H7 (cell line): Measurements from ENCODE around the gene BPHL. TPM values are rescaled to one million over a fixed set of nuclear protein-coding genes. Genes with fewer than 3 reads are reported as not detected.
"Not testable (repeated sequence)": the region's sequence is repeated elsewhere in the genome, so short reads cannot be mapped to it uniquely, and the experiment has no call there.

Experiments used
- DNase-seq: peaks from one replicate; pipeline ENCODE4 v3.0.0; 2012
- H3K27me3 ChIP-seq: 2 replicates; pipeline ENCODE4 v1.6.0; 2011; ENCODE audit warnings: mild to moderate bottlenecking, low read length; ENCODE audit not compliant: control insufficient read depth, insufficient read depth
- H3K36me3 ChIP-seq: replicated peaks from 2 replicates; pipeline ENCODE4 v1.5.1; 2011; ENCODE audit warnings: low read length; ENCODE audit not compliant: control insufficient read depth, insufficient read depth
- H3K4me3 ChIP-seq: 2 replicates; pipeline ENCODE4 v1.5.1; 2011; ENCODE audit warnings: low read depth, mild to moderate bottlenecking, control low read depth, low read length, moderate library complexity; ENCODE audit not compliant: insufficient read depth
- total RNA-seq: library from RNA; depleted of rRNA; stranded (reverse); fragments of >200 nt; shearing (Covaris generic); gene quantifications from 2 replicates; pipeline ENCODE4 v1.2.3, GENCODE V29; 2014; rRNA removed

BPHL gene
- total RNA-seq, result 30.7 and 38.1 TPM in 2 replicates

DNA sequence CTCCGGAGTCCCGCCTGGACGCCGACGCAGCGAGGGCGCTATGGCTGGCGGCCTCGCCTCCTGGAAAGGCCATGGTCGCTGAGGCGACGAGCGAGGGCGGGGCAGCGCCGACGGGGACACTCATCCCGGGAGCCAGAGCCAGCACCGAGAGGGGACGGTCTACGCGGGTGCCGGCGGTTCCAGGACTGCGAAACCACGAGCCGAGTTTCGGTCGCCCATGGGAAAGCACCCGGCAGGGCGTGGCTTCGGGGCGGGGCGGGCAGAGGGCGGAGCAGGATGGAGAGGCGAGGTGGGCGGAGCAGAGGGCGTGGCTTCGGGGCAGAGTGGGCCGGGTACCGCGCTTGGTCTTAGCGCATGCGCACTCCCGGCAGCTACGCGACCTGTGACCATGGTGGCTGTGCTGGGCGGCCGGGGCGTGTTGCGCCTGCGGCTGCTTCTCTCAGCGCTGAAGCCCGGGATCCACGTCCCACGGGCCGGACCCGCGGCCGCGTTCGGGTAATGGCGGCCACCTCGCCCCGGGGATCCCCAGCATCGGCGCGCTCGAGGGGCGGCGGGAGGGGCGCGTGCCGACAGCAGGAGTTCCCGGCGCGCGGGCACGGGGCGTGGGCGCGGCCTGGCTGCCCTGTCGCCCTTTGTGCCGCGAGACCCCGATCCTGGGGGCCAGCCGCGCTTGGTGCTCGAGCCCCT, at the start of gene BPHL:
BPHL (plus strand) TSS at position 359 of the 687 bp plus-strand sequence; CDS start at position 389, 30 bp downstream.
- peak; percentile 100 for DNase-seq
- no peaks in the 10 kb centered on the region; the same call in 1 of the 2 replicates for H3K36me3 ChIP-seq
- no peaks in the 10 kb centered on the region for H3K27me3 ChIP-seq

DNA sequence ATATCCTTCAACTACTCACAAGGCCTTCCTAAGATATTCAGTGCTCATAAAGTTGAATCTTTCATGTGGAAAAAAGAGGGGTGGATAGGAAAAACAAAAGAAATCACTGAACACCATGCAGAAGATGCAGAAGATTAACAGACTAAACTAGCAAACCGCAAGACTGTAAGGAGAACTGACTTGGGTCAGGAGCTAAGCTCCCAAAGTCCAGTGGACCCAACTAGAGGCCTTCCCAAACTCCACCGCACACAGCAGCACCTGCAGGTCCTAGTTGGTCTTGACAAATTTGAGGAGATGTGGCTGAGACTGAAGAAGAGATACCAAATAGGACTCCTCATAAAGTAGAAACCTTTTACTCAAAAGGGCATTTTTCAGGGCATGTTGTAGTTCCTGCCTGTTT, 46.9 kb upstream of the BPHL start:
- Histone ChIP-seq H3K27me3 (no peaks in the 10 kb centered on the region), H3K36me3 (no peaks in the 10 kb centered on the region), H3K4me3 (no peak overlapping the region)
- no peak for DNase-seq

More for the DNA sequence above, at the start of gene BPHL:
- peak within 1 kb of the TSS; percentile 79 for H3K4me3 ChIP-seq

DNA sequence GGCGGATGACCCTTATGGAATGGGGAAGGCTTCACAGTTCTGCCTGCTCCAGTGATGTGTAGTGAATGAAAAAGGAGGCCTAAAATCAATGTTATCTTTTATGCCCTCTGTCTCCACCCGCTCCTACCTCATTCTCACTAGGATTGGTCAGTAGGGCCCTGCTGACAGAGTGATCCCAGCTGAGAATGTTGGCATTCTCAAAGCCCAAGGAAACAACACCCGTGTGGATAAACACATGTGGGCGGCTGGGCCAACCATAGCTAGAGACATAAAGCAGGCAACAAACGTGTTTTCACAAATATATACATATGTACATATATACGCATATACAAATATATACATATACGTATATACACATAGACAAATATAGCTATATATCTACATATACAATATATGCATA, 45.7 kb upstream of the BPHL start:
- no peak for DNase-seq
- no peak overlapping the region for H3K4me3 ChIP-seq
- H3K36me3 ChIP-seq, result peaks cover 1% of the 10 kb centered on the region; the same call in 1 of the 2 replicates
- H3K27me3 ChIP-seq, result no peaks in the 10 kb centered on the region

GRCh38 chr6:3073382-3073781, 45.1 kb upstream of the BPHL start:
- no peak for DNase-seq
- peaks cover 5% of the 10 kb centered on the region for H3K36me3 ChIP-seq
- H3K4me3 ChIP-seq, result no peak overlapping the region
- H3K27me3 ChIP-seq, result no peaks in the 10 kb centered on the region

- DNase-seq, result peak; percentile 42
- peaks cover 12% of the 10 kb centered on the region for H3K36me3 ChIP-seq
- H3K27me3 ChIP-seq, result no peaks in the 10 kb centered on the region
- H3K4me3 ChIP-seq, result no peak overlapping the region
Measured at GRCh38 chr6:3075772-3076113, 42.8 kb upstream of the BPHL start.

DNA sequence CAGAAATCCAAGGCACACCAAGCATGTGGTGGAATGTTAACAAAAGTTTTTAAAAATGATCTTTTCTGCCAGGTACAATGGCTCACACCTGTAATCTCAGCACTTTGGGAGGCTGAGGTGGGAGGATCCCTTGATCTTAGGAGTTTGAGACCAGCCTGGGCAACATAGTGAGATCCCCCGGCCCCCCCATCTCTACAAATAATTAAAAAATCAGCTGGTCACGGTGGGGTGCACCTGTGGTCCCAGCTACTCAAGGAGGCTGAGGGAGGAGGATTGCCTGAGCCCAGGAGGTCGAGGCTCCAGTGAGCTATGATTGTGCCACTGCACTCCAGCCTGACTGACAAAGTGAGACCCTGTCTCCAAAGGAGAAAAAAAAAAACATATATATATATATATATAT, 42.2 kb upstream of the BPHL start:
- no peak overlapping the region for H3K4me3 ChIP-seq
- H3K27me3 ChIP-seq, result no peaks in the 10 kb centered on the region
- peaks cover 14% of the 10 kb centered on the region for H3K36me3 ChIP-seq
- DNase-seq, result no peak

- Histone ChIP-seq H3K36me3 (peaks cover 14% of the 10 kb centered on the region), H3K27me3 (no peaks in the 10 kb centered on the region)
Measured at GRCh38 chr6:3077430-3077829, 41.1 kb upstream of the BPHL start.

GRCh38 chr6:3078952-3079351, 39.6 kb upstream of the BPHL start:
- not testable (repeated sequence) for DNase-seq, H3K27me3 ChIP-seq, H3K4me3 ChIP-seq
- H3K36me3 ChIP-seq, result peaks cover 25% of the 10 kb centered on the region

More at GRCh38 chr6:3077430-3077829, 41.1 kb upstream of the BPHL start:
- H3K4me3 ChIP-seq, result no peak overlapping the region
- no peak for DNase-seq

DNA sequence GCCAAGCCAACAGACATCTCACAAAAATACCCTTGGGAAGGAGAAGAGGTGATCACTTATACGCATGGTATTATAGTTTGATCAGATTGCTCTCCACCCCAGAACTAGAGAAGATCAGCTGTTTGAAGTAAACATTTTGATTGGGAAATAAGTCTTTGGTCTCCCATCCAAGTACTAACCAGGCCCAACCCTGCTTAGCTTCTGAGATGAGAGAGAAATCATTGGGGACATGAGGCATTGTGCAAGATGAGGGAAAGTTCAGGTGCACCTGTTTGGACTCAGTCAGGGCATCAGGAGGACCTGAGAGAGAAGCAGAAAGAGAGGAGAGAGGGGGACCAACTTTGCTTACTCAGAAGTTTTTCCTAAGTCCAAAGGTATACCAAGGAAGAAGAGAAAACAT, 38.8 kb upstream of the BPHL start:
- Histone ChIP-seq H3K36me3 (peaks cover 27% of the 10 kb centered on the region), H3K4me3 (no peak overlapping the region), H3K27me3 (no peaks in the 10 kb centered on the region)
- no peak for DNase-seq

DNA sequence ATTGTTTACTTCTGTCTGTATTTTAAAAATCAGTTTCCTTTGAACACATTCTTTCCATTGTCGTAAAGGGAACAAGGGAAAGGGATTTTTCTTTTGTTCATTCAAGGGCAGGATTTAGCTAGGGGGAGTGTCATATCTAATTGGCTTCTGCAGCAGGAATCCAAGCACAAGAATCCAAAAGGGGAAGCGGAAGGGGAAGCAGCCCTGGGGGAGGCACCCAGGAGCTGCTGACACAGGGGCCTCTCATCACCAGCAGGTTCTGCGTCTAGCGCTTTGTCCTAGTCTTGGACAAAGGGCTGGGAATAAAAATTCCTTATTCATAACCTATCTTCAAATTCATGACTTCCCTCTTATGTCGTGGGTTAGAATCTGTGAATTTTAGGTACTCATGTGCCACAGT, 36.6 kb upstream of the BPHL start:
- Histone ChIP-seq H3K4me3 (no peak overlapping the region), H3K36me3 (peaks cover 35% of the 10 kb centered on the region), H3K27me3 (no peaks in the 10 kb centered on the region)
- DNase-seq, result peak; percentile 37

DNA sequence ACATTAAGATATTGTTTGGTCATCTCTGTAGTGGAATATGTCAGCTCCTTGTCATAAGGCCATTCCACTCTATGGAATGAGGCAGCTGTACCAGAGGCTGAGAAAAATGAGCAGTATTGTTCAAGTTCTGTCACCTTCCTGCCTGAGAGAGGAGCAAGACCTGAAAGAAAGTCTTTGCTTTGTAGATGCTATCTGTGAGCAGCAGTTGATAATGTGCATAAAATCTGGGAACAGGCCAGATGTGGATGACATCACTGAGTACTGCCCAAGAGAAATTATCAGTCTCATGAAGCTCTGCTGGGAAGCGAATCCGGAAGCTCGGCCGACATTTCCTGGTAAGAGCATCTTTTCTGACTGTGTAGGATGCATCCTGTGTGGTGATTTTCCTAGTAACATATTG, 33.4 kb upstream of the BPHL start:
- no peak overlapping the region for H3K4me3 ChIP-seq
- H3K27me3 ChIP-seq, result no peaks in the 10 kb centered on the region
- DNase-seq, result no peak
- H3K36me3 ChIP-seq, result peaks cover 43% of the 10 kb centered on the region

GRCh38 chr6:3086282-3086946, 32.1 kb upstream of the BPHL start:
- DNase-seq, result no peak
- peaks cover 44% of the 10 kb centered on the region for H3K36me3 ChIP-seq
- H3K27me3 ChIP-seq, result no peaks in the 10 kb centered on the region
- no peak overlapping the region for H3K4me3 ChIP-seq

DNA sequence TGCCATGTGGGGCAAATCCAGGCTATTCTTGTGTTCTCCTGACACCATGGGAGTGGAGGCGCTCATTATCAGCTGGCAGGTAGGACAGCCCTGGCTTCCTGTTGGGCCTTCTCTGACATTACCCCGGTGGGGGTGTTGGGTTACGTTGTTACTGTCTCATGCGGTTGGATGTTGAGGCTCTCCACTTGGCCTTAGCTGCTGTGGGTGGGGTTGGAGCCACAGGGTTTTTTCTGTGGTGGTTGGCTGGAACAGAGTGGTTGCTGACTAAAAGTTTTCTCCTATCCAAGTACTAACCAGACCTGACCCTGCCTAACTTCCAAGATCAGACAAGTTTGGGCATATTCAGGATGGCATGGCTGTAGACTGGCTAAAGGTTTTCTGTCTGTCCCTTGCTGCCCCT, 30.1 kb upstream of the BPHL start:
- Histone ChIP-seq H3K4me3 (no peak overlapping the region), H3K36me3 (peaks cover 36% of the 10 kb centered on the region), H3K27me3 (no peaks in the 10 kb centered on the region)
- DNase-seq, result no peak

DNA sequence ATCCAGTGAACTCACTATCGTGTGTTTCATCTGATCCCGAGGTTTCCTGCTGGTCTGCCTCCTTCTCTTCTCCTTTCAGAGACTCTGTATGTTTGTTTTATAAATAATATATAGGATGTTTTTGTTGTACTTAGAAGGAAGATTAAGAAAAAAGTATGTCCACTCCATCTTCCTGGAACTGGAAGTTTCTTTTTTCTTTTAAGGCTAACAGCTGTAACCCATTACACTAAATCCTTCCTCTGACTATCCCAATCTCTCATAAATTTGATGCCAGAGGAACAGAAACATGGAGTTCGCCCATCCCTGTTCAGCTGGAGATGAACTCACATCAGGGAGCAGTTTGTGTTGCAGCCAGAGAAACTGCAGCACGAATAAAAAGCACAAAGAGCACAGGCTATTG, 29.5 kb upstream of the BPHL start:
- Histone ChIP-seq H3K27me3 (no peaks in the 10 kb centered on the region), H3K4me3 (no peak overlapping the region), H3K36me3 (peaks cover 32% of the 10 kb centered on the region)
- DNase-seq, result no peak

DNA sequence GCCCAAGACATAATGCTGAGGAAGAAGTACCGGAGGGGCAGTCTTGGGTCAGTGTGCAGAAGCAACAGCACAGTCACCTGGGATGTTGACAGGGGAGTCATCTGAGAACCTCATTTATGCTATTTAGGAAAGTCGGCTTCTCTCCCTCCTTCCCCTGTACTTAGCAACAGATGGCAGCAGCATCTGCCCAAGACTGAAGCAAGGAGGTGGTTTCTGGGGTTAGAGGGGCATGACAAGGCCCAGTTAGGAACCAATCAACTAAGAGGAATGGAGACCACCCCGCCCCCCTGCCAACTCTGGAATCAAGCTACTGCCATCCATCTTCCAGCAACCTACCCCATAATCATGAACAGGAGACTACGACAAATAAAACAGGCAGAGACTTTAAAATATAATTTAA, 28.5 kb upstream of the BPHL start:
- H3K27me3 ChIP-seq, result no peaks in the 10 kb centered on the region
- DNase-seq, result no peak
- H3K36me3 ChIP-seq, result peaks cover 31% of the 10 kb centered on the region
- no peak overlapping the region for H3K4me3 ChIP-seq
